ENCODE data around the gene CABLES1. TPM values are rescaled to one million over a fixed set of nuclear protein-coding genes. Genes with fewer than 3 reads are reported as not detected.

Gene CABLES1
- total and polyA plus RNA-seq, 2 of the 8 experiments (the other 6 are each of a cell fraction or from before 2014, with no cell fraction given): 9.2 to 26.4 TPM

DNA sequence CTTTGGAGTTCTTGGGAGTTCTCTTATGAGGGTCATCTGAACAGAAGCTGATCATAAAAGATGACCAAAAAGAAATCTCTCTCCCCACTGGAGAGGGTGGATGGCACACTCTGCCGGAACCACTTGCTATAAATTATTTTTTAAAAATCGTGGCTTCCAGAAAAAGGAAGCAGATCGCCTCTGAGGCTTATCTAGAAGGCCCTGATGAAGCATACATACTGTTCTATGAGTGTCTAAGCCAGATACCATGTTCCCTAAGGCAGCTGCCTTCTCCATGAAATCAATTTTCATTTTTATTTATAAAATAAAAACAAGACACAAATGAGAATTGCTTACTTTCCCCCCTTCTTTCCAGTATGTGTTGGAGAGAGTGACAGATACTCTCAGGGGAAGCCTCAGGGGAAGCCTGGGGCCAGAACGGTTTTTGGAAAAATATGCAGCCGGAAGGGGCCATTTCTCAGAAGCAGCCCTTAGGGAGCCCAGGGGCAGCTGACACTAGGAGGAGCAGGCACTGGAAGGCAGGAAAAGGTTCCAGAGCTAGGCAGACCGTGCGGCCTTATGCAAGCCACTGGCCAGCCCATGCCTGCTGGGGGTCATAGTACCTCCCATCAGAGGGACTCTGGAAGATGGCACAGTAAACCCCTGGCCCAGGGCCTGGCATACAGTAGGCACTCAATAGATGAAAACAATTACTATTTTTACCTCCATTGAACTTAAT, 130.6 kb downstream of the CABLES1 start (continued):
- TF ChIP-seq, protein P1, sequence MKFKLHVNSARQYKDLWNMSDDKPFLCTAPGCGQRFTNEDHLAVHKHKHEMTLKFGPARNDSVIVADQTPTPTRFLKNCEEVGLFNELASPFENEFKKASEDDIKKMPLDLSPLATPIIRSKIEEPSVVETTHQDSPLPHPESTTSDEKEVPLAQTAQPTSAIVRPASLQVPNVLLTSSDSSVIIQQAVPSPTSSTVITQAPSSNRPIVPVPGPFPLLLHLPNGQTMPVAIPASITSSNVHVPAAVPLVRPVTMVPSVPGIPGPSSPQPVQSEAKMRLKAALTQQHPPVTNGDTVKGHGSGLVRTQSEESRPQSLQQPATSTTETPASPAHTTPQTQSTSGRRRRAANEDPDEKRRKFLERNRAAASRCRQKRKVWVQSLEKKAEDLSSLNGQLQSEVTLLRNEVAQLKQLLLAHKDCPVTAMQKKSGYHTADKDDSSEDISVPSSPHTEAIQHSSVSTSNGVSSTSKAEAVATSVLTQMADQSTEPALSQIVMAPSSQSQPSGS (IDR thresholded peaks at IDR 0.05; ENCODE audit: low read length): no peak
- TF ChIP-seq RXRA (IDR thresholded peaks at IDR 0.05; ENCODE audit: insufficient read depth, low read depth, low read length): no peak
- TF ChIP-seq CHD1 (IDR thresholded peaks at IDR 0.05; ENCODE audit: low read depth, low read length): no peak
- TF ChIP-seq MAFK (IDR thresholded peaks at IDR 0.05; ENCODE audit: low read depth, low read length): no peak
- no peak for TF ChIP-seq EGR1 (IDR thresholded peaks at IDR 0.05; ENCODE audit: borderline replicate concordance, low read depth, low read length)
- no peak for TF ChIP-seq SP4 (IDR thresholded peaks at IDR 0.05; ENCODE audit: low read length)
- TF ChIP-seq, protein P2, sequence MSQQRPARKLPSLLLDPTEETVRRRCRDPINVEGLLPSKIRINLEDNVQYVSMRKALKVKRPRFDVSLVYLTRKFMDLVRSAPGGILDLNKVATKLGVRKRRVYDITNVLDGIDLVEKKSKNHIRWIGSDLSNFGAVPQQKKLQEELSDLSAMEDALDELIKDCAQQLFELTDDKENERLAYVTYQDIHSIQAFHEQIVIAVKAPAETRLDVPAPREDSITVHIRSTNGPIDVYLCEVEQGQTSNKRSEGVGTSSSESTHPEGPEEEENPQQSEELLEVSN (IDR thresholded peaks at IDR 0.05): no peak
- no peak for TF ChIP-seq ZNF274 (IDR thresholded peaks at IDR 0.05; ENCODE audit: borderline replicate concordance, extremely low read depth, low read length)
- no peak for TF ChIP-seq TAF1 (IDR thresholded peaks at IDR 0.05; ENCODE audit: low read depth, low read length)
- no peak for TF ChIP-seq YY1 (IDR thresholded peaks at IDR 0.05; ENCODE audit: low read depth, low read length)
- TF ChIP-seq KDM4A (IDR thresholded peaks at IDR 0.05; ENCODE audit: low read depth, low read length, severe bottlenecking): no peak
